ENCODE results near the gene MAK. TPM values are rescaled to one million over a fixed set of nuclear protein-coding genes. Genes with fewer than 3 reads are reported as not detected.

The MAK gene
- total RNA-seq, 4 donors from 2014 or later = 0.59 to 0.90 TPM; not detected in 2

GRCh38 chr6:10852361-10852960, 14.1 kb upstream of the MAK start:
- Histone ChIP-seq H3K27me3 (no peaks in the 10 kb centered on the region), H3K4me3 (no peak overlapping the region), H3K4me1 (no peaks in the 10 kb centered on the region), H3K36me3 (peaks cover 0 to 4% (median 0%) of the 10 kb centered on the region in 3 donors), H3K27ac (no peak overlapping the region), H3K9me3 (peaks cover 0 to 12% (median 0%) of the 10 kb centered on the region in 4 donors)
- TF ChIP-seq EP300 (IDR thresholded peaks at IDR 0.05) (no peak), CTCF (IDR thresholded peaks at IDR 0.05) (no peak), POLR2A (IDR thresholded peaks at IDR 0.05) (no peak)
- 51 to 53% methylated on average over 11 of the region's 11 CpGs for WGBS, 2 donors
- no peak for DNase-seq (ENCODE audit: low spot score in 2 of 2)

- 73 to 84% methylated on average over 7 of the region's 7 CpGs for WGBS, 2 donors
- H3K36me3 ChIP-seq = peaks cover 0 to 4% (median 0%) of the 10 kb centered on the region in 3 donors
- no peaks in the 10 kb centered on the region for H3K27me3 ChIP-seq
- no peak for DNase-seq (ENCODE audit: low spot score in 2 of 2)
- TF ChIP-seq EP300 (IDR thresholded peaks at IDR 0.05) = no peak
- TF ChIP-seq POLR2A (IDR thresholded peaks at IDR 0.05) = no peak
- no peak for TF ChIP-seq CTCF (IDR thresholded peaks at IDR 0.05)
- no peak overlapping the region for H3K4me3 ChIP-seq
- H3K4me1 ChIP-seq = no peaks in the 10 kb centered on the region
- peaks cover 0 to 12% (median 0%) of the 10 kb centered on the region in 4 donors for H3K9me3 ChIP-seq
- H3K27ac ChIP-seq = no peak overlapping the region
Observed at GRCh38 chr6:10850728-10851127, 12.4 kb upstream of the MAK start.

GRCh38 chr6:10849901-10850300, 11.6 kb upstream of the MAK start:
- H3K9me3 ChIP-seq = peaks cover 0 to 12% (median 0%) of the 10 kb centered on the region in 4 donors
- no peak for TF ChIP-seq POLR2A (IDR thresholded peaks at IDR 0.05)
- no peak for TF ChIP-seq EP300 (IDR thresholded peaks at IDR 0.05)
- TF ChIP-seq CTCF (IDR thresholded peaks at IDR 0.05) = no peak
- no peaks in the 10 kb centered on the region for H3K27me3 ChIP-seq
- DNase-seq (ENCODE audit: low spot score in 2 of 2) = no peak
- H3K4me1 ChIP-seq = no peaks in the 10 kb centered on the region
- peaks cover 0 to 4% (median 0%) of the 10 kb centered on the region in 3 donors for H3K36me3 ChIP-seq
- H3K27ac ChIP-seq = no peak overlapping the region
- H3K4me3 ChIP-seq = no peak overlapping the region
- WGBS, 2 donors = 89 to 94% methylated on average over 4 of the region's 4 CpGs

GRCh38 chr6:10847684-10848083, 9.3 kb upstream of the MAK start:
- no peak for TF ChIP-seq POLR2A (IDR thresholded peaks at IDR 0.05)
- TF ChIP-seq EP300 (IDR thresholded peaks at IDR 0.05) = no peak
- no peak for TF ChIP-seq CTCF (IDR thresholded peaks at IDR 0.05)
- Histone ChIP-seq H3K27ac (no peak overlapping the region), H3K27me3 (no peaks in the 10 kb centered on the region), H3K9me3 (peaks cover 0 to 7% (median 0%) of the 10 kb centered on the region in 4 donors), H3K36me3 (peaks cover 0 to 4% (median 0%) of the 10 kb centered on the region in 3 donors), H3K4me3 (no peak overlapping the region), H3K4me1 (no peaks in the 10 kb centered on the region)
- WGBS, 2 donors = 66 to 68% methylated on average over 3 of the region's 3 CpGs
- no peak for DNase-seq (ENCODE audit: low spot score in 2 of 2)

- TF ChIP-seq CTCF (IDR thresholded peaks at IDR 0.05) = no peak
- TF ChIP-seq EP300 (IDR thresholded peaks at IDR 0.05) = no peak
- no peak for TF ChIP-seq POLR2A (IDR thresholded peaks at IDR 0.05)
- no peak for DNase-seq (ENCODE audit: low spot score in 2 of 2)
Observed at GRCh38 chr6:10843554-10843953, 5.2 kb upstream of the MAK start.

More at GRCh38 chr6:10843554-10843953, 5.2 kb upstream of the MAK start:
- Histone ChIP-seq H3K4me3 (no peak overlapping the region), H3K4me1 (peaks cover 0 to 7% (median 2%) of the 10 kb centered on the region in 4 donors), H3K27me3 (no peaks in the 10 kb centered on the region), H3K27ac (no peak overlapping the region), H3K36me3 (no peaks in the 10 kb centered on the region), H3K9me3 (peaks cover 0 to 7% (median 0%) of the 10 kb centered on the region in 4 donors)

All from tibial nerve (tissue), 4 donors.